ENCODE measurements around the gene RFXANK.
A peak's percentile ranks its signal among the peaks of the same experiment; 100 is the strongest.
"Not testable (repeated sequence)": the region's sequence is repeated elsewhere in the genome, so short reads cannot be mapped to it uniquely, and the experiment has no call there.

RFXANK gene

DNA sequence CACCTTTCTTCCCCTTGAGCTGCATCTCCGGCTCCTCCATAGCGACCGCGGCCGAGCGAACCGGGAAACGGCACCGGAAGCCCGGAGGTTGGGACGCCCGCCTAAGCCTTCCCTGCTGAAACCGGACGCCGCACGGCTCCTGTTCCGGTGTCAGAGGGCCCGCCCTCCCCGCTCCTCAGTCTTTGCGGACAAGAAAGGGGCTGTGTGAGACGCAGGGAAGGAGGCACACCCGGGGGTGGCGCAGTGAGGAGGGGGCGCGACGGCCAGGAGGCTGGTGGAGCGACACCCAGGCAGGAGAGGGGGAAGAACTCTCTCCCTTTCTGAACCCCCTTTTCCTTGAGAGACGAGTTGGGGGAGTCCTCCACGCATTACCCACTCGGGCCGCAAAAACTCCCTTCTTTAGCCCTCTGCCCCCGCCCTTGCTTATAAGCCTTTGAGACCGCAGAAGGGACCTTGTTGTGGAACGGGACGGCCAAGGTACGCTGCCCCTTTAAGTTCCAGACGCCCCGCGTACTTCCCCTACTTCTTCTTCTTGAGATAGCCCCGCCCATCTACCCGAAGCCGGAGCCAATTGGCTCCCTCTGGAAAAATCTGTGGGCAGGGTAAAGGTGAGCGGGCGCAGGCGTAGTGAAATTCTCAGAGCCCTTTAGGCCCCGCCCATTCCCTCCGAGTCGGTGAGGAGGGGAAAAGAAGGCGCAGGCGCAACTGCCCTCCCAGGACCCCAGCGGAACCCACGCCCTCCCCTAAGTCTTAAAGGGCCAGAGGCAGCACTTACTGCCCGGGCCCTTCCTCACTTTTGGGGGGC is at the start of gene RFXANK, which contains the start of gene BORCS8:
TSS of gene RFXANK (plus strand) at position 181 of the 805 bp plus-strand sequence. CDS start 1,689 bp downstream, outside the sequence.
TSS of gene BORCS8 (minus strand) at position 75 of the 805 bp plus-strand sequence. CDS start at position 40, 35 bp downstream.
- peak; percentile 98 for DNase-seq

GRCh38 chr19:19142347-19142746 is 49.7 kb upstream of the RFXANK start:
- DNase-seq, result no peak

DNA sequence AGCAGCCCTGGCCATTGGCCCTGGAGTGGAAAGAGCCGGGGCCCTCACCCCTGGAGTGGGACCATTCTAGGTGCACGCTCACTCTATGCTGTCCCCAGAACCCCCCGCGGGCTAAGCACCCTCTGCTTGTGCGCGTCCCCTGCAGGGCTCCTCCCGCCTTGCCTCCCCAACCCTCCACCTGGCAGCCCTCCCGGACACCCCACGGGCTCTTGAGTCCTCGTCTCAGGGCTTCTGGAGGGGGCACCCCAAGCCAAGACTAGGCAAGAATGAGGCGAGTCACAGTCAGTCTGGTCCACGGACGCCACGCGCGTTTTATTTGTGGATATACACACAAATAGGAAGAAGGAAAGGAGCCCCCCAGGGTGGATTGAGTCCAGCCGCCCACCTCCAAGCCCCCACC is 46.8 kb upstream of the RFXANK start:
- no peak for DNase-seq

DNA sequence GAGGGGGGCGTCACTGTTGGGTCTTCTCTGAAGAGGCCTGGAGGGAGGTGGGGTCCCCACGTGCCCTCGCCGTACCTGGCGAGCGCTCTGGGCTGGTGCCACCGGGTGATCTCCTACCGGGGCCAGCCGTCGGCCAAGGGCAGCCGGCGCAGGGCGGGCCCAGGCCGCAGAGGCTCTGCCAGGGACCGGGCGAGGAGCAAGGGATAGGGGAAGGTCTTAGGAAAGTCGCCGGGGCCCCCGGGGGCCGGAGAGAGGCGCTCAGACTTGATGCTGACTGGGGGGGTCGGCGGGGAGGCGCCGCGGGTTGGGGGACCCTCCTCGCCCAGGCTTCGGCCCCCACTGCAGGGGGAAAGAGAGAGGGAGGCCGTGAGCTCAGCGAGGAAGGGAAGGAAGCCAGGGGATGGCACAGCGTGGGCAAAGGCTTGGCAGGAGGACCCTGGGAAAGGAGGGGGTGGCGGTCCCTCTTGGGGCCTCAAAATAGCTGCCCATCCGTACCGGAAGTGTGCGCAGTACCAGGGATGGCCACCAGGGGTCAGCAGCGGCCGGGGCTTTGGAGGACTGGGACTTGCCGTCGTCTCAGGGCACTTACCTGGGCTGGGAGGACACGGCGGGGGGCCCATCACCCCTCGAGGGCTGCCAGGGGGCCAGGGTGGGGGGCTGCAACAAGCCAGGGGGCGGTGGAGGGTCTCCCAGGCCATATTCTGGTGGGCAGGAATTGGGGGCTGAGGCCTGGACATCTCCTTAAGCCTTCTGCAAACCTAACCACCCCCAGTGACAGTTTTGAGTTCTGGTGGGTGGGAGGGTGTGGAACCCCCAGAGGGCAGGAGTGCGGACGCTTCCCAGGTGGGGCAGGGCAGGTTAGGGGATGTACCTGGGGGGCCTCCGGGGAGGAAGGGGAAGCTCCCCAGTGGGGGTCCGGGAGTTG is 46.1 kb upstream of the RFXANK start:
- peak; percentile 77 for DNase-seq

DNA sequence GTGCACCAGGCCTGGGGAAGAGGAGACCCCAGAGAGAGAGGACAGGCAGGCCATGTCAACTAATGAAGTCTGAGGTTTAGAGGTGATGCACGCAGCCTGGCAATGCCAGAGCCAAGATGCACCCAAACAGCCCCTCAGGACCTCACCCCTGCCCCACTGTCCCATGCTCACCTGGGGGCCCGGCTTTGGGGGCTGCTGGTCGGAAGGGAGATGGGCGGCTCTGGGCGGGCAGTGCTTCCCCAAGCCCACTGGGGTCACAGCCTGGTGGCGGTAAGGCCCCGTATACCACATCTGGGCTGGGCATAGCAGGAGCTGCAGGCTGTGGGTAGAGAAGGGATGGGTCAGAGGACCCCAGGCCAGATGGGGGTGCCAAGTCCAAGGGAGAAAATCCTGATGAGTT is 45.2 kb upstream of the RFXANK start:
- DNase-seq, result no peak

DNA sequence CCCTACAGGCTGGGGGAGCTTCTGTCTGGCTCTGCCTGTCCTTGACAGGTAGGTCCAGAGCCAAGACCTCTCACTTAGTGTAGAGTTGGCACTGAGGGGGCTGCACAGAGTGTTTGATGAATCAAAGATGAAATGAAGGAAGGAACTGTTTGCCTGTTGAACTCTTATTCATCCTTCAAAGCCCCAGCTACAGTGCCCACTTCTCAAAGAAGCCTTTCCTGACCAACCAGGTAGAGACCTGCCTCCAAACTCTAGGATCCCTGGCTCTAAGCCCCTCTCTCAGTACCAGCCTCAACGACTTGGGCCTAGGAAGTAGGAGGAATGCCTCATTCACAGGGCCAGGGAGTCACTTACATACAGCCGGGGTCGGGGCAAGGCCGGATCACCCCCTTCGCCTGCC is 44.7 kb upstream of the RFXANK start:
- no peak for DNase-seq

DNA sequence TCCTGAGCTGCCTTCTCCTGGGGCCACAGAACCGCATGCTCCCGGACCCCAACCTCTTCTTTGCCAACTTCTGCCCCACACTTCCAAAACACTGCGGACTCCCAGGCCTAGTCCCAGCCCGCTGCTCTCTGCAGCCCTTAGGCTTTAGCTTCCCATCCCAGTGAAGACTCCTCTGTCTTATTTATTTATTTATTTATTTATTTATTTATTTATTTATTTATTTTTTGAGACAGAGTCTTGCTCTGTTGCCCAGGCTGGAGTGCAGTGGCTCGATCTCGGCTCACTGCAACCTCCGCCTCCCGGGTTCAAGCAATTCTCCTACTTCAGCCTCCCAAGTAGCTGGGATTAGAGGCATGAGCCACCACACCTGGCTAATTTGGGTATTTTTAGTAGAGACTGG is 43.6 kb upstream of the RFXANK start:
- not testable (repeated sequence) for DNase-seq

GRCh38 chr19:19149435-19149834 is 42.6 kb upstream of the RFXANK start:
- DNase-seq, result no peak

DNA sequence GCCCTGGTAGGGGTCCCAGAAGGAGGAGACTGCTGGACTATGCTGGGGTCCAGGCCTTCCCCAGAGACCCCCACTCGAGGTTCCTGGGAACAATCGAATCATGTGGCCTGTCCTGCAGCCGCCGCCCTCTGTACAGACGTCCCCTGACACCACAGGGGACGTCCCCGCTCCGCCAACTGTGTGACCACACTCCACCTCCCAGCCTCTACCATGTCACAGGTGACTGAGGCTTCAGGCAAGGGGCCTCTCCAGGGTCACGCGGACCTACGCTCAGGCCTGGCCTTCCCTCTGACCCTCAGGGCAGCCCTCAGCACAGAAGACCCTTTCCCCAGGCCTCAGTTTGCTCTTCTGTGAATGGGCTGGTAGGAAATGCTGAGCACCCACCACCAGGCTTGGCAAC is 40.6 kb upstream of the RFXANK start:
- DNase-seq, result no peak

DNA sequence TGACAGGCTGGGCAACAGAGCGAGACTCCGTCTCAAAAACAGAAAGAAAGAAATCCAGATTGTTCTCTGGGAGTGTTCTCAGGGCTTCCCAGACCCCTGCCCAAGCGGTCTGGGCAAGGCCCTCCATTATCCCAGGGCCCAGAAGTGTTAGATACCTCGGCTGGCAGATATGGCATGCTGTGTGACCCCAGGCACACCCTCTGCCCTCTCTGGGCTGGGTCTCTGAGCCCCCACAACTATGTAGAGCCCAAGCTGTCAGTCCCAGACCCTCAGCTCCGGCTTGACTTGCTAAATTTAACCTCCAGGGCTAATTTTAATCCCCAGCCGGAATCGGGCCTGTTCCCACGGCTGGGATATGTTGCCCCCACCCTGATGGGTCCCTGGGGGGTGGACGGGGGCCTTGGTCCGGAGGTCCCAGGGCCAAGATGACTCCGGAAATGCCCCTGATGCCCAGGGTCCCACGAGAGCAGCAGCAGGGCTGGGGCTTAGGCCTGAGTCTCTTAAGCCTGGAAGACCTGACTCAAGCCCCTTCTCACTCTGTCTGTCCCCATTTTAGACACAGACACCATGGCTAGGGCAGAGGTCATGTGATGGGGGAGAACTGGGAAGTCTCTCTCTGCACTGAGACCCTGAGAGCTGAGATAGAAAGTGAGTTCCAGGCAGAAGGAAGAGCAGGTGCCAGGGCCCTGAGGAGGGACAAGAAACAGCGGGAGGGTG is 39.2 kb upstream of the RFXANK start:
- DNase-seq, result no peak

GRCh38 chr19:19154768-19155494 is 37.1 kb upstream of the RFXANK start:
- no peak for DNase-seq

DNA sequence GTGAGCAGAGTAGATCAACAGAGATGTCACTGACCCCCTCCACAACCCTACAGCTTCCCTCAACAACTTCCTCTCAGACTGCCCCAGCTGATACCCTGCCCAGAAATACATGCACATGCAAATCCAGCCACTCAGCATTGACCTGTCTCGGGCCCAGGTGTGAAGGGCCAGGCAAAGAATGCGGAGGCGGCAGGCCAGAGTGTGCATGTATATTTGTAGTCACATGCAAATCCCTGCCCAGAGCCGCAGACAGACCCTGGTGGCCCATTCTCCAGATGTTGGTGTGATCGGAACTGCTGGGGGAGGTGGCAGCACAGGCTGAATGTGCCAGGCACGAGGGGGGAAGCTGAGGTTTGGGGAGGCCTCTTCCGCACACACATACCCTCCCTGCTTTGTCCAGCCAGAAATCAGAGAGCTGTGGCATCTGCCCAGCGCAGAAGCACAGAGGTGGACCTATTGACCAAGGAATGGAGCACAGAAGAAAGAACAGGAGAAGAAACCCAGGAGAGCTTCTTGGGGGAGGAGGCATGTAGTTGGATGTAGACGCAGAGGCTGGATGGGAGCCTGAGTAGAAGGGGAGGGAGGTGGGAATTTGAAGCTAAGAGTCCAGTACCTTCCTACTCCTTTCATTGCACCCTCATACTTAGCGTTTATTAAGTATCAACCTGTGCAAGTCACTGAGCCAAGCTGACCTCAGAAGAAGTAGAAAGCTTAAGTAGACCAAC is 36.4 kb upstream of the RFXANK start:
- DNase-seq, result no peak

GRCh38 chr19:19157808-19158207 is 34.2 kb upstream of the RFXANK start:
- no peak for DNase-seq

DNA sequence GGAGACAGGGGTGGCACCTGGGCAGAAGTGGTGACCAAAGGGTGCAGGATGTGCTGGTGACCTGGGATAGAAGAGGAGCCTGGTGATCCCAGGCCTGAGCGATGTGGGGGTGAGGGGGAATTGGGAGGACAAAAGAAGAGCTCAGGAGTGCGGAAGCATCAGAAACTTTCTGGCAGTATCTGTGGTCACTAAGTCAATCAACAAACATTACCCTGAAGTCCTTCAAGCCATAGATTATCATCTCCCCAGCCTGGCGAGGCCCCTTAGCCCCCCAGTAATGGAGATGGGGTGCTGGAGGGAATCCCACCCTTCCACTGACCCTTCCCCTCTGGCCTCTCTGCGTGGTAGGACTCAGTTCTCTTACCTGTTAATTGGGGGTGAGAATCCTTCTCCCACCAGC is 32.5 kb upstream of the RFXANK start:
- DNase-seq, result no peak

GRCh38 chr19:19160461-19161035 is 31.5 kb upstream of the RFXANK start:
- no peak for DNase-seq

- DNase-seq, result no peak
These were observed 29.6 kb upstream of the RFXANK start for GRCh38 chr19:19162495-19162894.

- no peak for DNase-seq
These were observed 26.7 kb upstream of the RFXANK start for GRCh38 chr19:19165396-19165795.

- no peak for DNase-seq
These were observed 24.4 kb upstream of the RFXANK start for GRCh38 chr19:19167612-19168011.

DNA sequence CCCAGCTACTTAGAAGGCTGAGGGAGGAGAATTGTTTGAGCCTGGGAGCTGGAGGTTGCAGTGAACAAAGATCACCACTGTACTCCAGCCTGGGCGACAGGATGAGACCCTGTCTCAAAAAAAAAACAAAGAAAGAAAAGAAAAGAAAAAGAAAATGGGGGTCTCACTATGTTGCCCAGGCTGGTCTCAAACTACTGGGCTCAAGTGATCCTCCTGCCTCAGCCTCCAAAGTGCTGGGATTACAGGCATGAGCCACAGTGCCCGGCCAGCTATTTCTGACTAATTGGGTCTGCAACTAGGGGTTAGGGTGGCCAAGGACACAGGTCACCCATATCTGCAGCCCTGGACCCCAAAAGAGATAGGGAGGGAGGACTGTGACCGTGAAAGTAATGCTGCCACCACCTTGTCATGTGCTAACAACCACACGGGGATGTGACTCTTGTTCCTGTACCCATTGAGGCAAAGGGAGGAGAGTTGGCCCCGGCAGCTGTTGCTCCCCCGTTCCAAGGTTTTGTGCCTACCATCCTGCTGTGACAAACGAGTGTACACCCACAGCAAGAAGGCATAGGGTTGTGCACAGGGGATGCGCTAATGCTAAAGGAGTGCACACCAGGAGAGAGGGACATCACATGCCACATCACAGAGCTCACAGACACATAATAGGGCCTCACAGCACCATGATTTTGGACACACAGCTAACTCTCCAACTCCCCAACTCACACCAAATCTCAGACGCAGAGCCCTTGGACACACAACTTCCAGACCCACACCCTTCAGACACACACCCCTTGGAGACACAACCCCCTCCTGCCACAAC is 22.6 kb upstream of the RFXANK start:
- DNase-seq, result no peak

All from activated effector memory CD4-positive, alpha-beta T cell treated with Interleukin-2 at 50 U/mL for 16 hours (primary cell).